22Rv1 (cell line): ENCODE results near the gene SPATA13.

Experiments used
- CTCF ChIP-seq: fragments of 450-650 bp; IDR thresholded peaks from 2 replicates; pipeline ENCODE4 v1.5.1; 2017; ENCODE audit warnings: mild to moderate bottlenecking
- ZFX ChIP-seq: fragments of 450-650 bp; IDR thresholded peaks from 2 replicates; pipeline ENCODE4 v1.6.1; 2017; ENCODE audit warnings: antibody characterized with exemption, borderline replicate concordance

GRCh38 chr13:24267274-24267673, 106.8 kb downstream of the SPATA13 start:
- TF ChIP-seq CTCF (no peak), ZFX (no peak)
